CD4-positive, alpha-beta T cell treated with Interleukin-6 for 4 hours (primary cell): ENCODE measurements around the gene SEMA6A.

Experiments used
- DNase-seq: peaks from one replicate; pipeline ENCODE4 v3.0.0-alpha.2; 2020; ENCODE audit warnings: mixed read lengths

SEMA6A gene

GRCh38 chr5:116455061-116455460 is 119.6 kb downstream of the SEMA6A start:
- no peak for DNase-seq

DNA sequence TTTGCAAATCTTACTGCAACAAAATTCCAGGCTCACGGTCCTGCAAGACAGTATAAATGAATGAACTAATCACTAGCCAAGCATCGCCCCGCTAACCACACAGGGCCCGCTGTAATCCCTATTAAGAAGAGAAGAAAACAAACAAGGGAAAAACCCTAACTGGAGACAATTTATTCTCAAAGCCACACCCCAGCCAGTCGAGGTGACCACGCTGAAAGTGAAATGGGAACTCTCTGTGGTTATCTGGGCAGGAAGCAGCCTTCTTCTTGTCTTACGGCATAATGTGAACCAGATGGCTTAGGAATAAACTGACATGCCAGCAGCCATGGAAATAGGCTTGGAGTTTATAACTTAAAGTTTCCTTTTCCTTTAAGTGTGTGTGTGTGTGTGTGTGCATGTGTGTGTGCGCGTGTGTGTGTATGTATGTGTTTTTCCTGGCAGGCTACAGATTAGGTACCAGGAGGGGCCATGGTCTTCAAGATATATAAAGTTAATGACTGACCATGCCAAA is 120.2 kb downstream of the SEMA6A start:
- no peak for DNase-seq

GRCh38 chr5:116453988-116454411 is 120.6 kb downstream of the SEMA6A start:
- DNase-seq, result no peak

- no peak for DNase-seq
These were observed 121.8 kb downstream of the SEMA6A start for GRCh38 chr5:116452774-116453368.

DNA sequence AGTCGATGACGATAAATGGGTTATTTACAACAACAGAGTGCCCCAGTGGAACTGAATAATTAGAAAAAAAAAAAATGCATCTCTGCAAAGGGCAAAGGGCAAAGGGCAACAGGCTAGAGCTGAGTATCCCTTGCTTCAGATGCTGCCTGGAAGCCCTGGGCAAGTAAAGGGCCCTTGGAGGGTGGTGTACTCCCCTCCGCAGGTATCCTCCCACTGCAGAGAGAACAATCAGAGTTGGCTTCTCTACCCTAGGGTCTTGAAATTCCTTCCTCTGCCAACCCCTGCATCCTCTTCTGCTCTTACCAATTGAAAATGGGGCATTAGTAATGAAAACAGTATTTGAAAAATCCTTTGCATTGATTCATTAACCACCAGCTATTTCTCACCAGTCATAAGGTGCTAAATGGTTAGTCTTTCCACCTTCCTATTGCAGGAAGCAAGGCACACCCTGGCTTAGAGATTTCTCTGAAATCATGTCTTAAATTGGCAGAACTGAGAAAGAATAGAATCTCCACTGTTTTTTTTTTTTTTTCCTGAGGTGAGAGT is 122.6 kb downstream of the SEMA6A start:
- no peak for DNase-seq

GRCh38 chr5:116451066-116451465 is 123.6 kb downstream of the SEMA6A start:
- no peak for DNase-seq

DNA sequence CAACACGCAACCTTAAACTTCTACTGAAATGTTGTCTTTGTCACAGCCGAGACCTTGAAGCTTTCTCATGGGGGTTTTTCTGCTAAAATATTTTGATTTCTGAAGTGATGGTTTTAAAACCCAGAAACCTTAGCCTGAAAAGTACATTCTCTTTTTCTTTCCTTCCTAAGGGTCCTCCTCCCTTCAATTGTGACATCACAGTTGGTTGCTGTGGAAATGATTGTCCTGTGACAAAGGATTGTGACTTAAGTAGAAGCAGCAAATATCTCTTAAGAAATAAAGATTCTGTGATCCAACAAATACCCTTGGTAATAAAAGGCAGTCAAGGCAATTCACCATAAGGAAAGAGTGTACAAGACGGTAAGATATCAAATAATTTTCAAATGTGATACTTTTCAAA is 125.2 kb downstream of the SEMA6A start:
- DNase-seq, result no peak

DNA sequence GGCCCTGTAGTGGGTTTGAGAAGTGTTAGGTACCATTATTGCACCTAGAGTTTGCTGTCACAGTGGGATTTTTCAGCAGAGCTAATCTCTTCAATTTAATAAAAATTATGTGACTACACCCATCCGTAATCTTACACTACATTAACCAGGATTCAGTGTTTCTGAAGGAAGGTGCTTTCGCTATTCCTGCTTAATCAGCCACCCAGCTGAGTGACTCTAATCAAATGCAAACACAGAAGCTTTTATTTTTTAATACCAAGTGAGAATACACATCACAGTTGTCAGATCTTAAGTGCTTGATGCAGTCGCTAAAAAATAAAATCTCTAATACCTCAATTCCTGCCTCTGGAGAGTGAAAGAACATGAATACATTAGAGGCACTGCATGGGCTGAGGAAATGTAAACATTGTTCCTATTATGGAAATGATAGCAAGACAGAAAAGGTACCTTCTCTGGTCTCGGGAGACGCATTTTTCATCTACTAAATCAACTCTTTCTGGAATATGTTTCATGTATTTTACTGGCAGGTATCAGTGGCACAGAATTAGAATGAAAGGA is 125.7 kb downstream of the SEMA6A start:
- DNase-seq, result no peak

- DNase-seq, result no peak
These were observed 126.2 kb downstream of the SEMA6A start for GRCh38 chr5:116448450-116448849.

DNA sequence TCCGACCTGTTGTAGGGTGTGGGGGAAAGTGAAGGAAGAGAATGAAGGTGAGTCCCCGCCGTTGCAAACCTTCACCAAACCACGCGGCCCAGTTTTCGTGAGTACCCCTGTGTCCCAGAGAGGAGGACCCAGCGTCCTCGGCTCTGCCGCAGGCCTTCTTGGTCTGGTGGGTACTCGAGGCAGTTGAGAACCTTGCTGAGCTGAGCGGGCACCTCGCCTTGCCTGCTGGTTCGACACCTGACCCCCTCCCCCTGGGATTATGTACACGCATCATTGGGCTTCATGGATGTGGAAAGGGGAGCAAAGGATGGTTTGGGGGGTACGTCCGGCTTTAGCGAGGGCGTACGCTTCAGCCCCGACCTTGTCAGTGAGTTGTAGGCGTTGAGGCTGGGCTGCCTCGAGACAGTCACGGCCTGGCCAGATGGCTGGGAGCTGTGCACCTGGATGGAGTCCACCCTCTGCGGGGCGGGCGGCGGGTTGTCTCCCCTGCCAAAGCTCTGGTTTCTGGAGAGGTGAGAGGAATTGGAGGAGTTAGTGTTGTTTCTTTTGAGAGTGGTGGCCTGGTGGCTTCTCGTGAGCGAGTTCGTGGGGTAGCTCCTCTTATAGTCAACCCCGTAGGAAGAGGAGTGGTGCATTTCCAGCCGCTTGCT is 128.1 kb downstream of the SEMA6A start:
- DNase-seq, result no peak

GRCh38 chr5:116445311-116445710 is 129.3 kb downstream of the SEMA6A start:
- DNase-seq, result no peak

DNA sequence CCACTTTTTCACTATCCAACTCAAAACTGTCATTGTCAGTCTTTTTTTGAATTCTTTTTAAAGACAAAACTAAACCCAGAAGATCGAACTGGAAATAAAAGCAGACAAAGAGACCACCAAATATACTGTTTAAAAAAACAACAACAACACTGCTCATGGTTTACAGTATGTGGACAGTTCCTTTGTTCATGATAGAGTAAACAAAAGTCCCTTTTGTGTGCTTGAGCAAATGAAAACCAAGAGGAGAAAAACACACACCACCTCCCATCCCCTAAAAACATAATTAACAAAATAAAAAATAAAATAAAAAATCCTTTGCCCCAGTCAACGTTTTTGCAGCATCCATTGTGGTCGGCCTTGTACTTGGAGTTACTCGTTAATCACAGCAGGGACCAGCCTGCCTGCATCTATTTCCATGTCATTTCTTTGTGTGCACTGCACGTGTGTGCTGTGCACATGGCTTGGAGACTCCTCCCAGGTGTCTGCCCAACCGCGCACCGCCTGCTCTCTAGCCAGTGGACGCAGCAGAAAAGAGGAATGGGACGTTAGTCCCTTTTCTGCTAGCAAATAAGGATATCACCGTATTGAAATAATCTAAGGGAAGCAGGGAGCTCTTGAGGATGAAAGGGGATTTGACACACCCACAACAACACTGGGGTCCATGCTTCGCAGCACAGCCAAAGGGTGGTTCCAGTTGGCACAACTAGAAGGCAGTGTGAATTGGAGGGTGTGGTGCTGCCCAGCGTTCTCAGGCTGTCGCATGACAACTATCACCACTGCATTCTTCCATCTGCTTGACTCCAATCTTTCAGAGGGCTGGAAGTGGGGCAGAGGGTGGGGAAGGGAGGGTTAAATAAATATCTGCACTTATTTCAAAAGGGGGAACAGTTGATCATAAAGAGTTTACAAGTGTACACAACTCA is 130.0 kb downstream of the SEMA6A start:
- no peak for DNase-seq

GRCh38 chr5:116442931-116443551 is 131.6 kb downstream of the SEMA6A start:
- no peak for DNase-seq

DNA sequence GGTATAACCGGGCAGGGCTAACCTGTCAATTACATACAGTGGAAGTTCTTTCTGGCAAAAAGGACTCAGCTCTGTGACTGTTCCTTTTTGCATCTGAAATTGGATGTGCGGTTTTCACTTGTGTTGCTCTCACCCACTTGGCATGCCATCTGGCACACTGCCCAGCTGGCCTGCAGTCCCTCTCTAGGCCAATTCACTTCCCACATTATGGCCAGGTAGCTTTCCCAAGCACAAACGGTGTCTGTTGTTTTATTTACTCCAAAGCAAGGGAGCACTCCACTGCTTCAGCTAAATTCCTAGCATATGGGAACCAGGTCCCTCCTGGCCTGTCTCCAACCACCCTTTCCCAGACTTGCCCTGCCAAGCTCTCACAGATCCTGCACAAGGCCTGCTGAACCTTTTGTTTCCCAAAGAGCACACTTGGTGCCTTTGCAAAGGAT is 132.5 kb downstream of the SEMA6A start:
- no peak for DNase-seq

DNA sequence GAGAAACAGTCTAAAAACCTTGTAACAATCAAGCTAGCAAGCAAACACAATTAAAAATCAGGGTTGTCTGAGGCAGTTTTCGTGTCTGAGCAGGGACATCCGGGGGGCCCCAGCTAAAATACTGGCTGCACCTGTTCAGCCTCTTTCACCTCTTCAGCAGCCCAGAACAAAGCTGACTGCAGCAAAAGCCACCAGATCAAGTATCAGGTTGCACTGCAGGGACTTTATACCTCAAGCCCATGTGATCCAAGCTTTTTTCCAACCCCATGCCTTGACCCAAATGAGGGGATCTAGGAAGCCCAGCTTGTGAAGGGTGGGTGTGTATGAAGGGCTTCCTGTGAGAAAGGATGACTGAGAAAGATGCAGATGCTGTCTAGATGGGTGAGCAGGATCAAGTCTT is 133.4 kb downstream of the SEMA6A start:
- DNase-seq, result no peak

DNA sequence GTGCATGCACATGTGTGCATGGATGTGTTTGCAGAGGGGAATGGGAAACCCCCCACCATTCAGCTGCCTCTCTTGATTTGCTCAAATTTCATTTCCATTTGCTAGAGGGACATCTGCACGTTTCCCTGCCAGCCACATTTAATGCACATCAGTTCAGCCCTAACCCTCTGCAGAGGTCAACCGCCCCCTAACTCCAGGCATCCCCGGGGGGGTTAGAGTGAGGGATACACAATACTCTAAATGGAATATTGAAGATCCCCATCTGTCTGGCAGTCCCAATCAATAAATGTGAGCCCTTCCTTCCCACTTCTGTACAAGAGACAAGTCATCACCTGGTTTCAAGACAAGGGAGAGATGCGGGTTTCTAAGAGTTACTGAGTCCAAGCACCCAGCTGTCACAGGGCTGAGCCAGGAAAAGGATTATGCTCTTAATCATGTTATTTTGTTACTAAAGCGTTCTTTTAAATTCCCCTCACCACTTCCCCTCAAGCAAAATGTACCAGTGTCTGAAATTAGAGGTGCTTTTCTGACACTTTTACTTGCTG is 134.1 kb downstream of the SEMA6A start:
- DNase-seq, result no peak

GRCh38 chr5:116439905-116440304 is 134.7 kb downstream of the SEMA6A start:
- DNase-seq, result no peak

DNA sequence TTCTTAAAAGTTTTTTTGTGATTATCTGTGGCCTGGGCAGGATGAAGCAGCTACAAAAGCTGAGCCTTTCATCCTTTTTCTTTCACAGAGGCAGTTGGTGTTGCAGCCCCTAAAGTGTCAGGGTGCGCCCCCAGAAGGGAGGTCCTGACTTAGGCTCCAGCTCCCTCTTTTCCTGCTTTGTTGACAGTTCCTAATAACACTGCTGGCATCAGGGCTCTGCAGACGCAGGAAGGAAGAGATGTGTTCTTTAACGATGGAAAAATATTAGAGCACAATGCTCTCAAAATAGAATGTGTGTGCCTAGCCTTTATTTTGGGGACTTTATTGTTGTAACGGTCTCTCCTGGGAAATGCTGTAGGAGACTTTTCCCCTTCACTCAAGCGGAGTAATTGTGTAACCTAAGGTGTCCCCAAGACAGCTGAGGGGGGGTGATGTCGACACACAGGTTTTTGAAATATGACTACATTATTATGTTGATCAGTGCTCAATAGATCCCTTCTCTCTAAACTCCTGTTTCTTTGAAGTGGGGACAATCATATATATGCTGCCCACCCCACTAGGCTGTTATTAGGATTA is 135.6 kb downstream of the SEMA6A start:
- no peak for DNase-seq

DNA sequence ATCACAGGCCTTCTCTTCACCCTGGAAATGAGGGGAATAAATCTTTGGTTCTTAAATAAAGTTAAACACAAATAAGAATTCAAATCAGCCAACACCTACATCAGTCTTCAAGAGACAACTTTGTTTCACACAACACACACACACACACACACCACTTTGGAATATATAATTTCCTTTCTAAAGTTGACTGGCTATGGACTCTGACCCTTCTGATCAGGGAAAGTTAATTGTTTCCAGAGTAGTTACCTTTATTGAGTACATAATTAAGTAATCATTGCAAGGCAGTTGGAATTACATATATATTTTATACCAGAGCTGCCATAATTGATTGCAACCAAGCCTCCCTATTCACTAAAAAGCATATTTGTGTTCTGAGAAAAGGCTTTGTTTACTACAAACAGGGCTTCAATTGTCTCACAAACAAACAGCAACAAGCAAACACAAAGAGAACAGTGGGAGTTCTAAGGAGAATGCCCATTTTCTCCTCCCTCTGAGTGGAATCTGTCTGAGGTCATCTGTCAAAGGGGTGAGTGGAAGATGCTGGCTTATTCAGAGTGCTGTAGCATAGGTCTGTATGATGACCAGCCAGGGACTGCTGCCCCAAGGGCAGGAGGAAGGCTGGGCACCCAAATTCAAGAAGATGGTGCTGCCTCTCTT is 136.6 kb downstream of the SEMA6A start:
- no peak for DNase-seq

- no peak for DNase-seq
These were observed 137.3 kb downstream of the SEMA6A start for GRCh38 chr5:116437351-116437705.

GRCh38 chr5:116436674-116437350 is 137.8 kb downstream of the SEMA6A start:
- DNase-seq, result no peak
